Lower leg skin (tissue), 4 donors: ENCODE measurements around the gene GADD45G. TPM values are rescaled to one million over a fixed set of nuclear protein-coding genes. Genes with fewer than 3 reads are reported as not detected.

Experiments used
- DNase-seq, 2 donors: peaks; one replicate each; pipeline ENCODE4 v3.0.0-alpha.2; 2019; ENCODE audit warnings: low spot score in 2 of 2
- H3K4me3 ChIP-seq: fragments of 200-600 bp; sonication (generic); 2 replicates; pipeline ENCODE4 v1.5.1; 2017; ENCODE audit warnings: mild to moderate bottlenecking, low read depth; ENCODE audit not compliant: poor library complexity, severe bottlenecking
- CTCF ChIP-seq, 3 donors: fragments of 450-650 bp; IDR thresholded peaks; one replicate each; pipeline ENCODE4 v1.5.1; 2016; ENCODE audit warnings: antibody characterized with exemption in 3 of 3, mild to moderate bottlenecking in 3 of 3, moderate library complexity in 2 of 3
- POLR2A ChIP-seq, 2 donors: fragments of 450-650 bp; IDR thresholded peaks; one replicate each; pipeline ENCODE4 v1.6.1; 2016 to 2017; ENCODE audit warnings: antibody characterized with exemption in 2 of 2, mild to moderate bottlenecking in 1 of 2, moderate library complexity in 1 of 2
- WGBS, 2 donors: methylation state at CpG; one replicate each; pipeline ENCODE4 v1.1.5; 2018; 5-methylcytosine and 5-hydroxymethylcytosine counted together
- intact Hi-C: fragments of 100-400 bp; cut with DNase I; formaldehyde crosslinking; loops from one replicate; pipeline ENCODE4 v1.15.0; 2023; ENCODE audit warnings: low total_unique reads
- total RNA-seq, 4 donors: library from RNA; depleted of rRNA; stranded (reverse); fragments of >200 nt; gene quantifications; one replicate each; pipeline ENCODE4 v1.1.0, GENCODE V29; 2016

GADD45G gene
- total RNA-seq, 4 donors from 2014 or later = 18.3 to 48.9 (median 23.6) TPM

- intact Hi-C loops = no loop called here
- TF ChIP-seq CTCF (IDR thresholded peaks at IDR 0.05) (no peak), POLR2A (IDR thresholded peaks at IDR 0.05) (no peak)
- no peak overlapping the region for H3K4me3 ChIP-seq
- 72 to 89% methylated on average over 5 to 10 of the region's 10 CpGs for WGBS, 2 donors
- peak in 1 of 2 donors; percentile 50 for DNase-seq
Observed at GRCh38 chr9:89562186-89562814, 42.5 kb upstream of the GADD45G start.

GRCh38 chr9:89563571-89564345 is 41.1 kb upstream of the GADD45G start:
- no peak for DNase-seq
- no peak overlapping the region for H3K4me3 ChIP-seq
- no peak for TF ChIP-seq POLR2A (IDR thresholded peaks at IDR 0.05)
- TF ChIP-seq CTCF (IDR thresholded peaks at IDR 0.05) = no peak
- intact Hi-C loops = no loop called here
- WGBS, 2 donors = 63 to 75% methylated on average over 15 of the region's 15 CpGs

- DNase-seq = peak in 1 of 2 donors; percentile 66
- 69 to 75% methylated on average over 14 of the region's 14 CpGs for WGBS, 2 donors
- intact Hi-C loops = no loop called here
Observed at GRCh38 chr9:89564346-89564878, 40.4 kb upstream of the GADD45G start.

GRCh38 chr9:89567649-89568048 is 37.2 kb upstream of the GADD45G start:
- intact Hi-C loops = no loop called here
- no peak for DNase-seq
- WGBS, 2 donors = 86 to 92% methylated on average over 2 of the region's 2 CpGs
- TF ChIP-seq POLR2A (IDR thresholded peaks at IDR 0.05) (no peak), CTCF (IDR thresholded peaks at IDR 0.05) (no peak)
- H3K4me3 ChIP-seq = no peak overlapping the region

More at GRCh38 chr9:89564346-89564878, 40.4 kb upstream of the GADD45G start:
- H3K4me3 ChIP-seq = no peak overlapping the region
- TF ChIP-seq POLR2A (IDR thresholded peaks at IDR 0.05) = no peak
- TF ChIP-seq CTCF (IDR thresholded peaks at IDR 0.05) = no peak

GRCh38 chr9:89574309-89574708 is 30.5 kb upstream of the GADD45G start:
- DNase-seq = no peak
- no peak overlapping the region for H3K4me3 ChIP-seq
- WGBS, 2 donors = 50 to 58% methylated on average over 4 of the region's 4 CpGs
- intact Hi-C loops = no loop called here
- no peak for TF ChIP-seq POLR2A (IDR thresholded peaks at IDR 0.05)
- TF ChIP-seq CTCF (IDR thresholded peaks at IDR 0.05) = no peak
